Left ventricle myocardium superior (tissue), 1 donor: ENCODE results near the gene LGALS14. TPM values are rescaled to one million over a fixed set of nuclear protein-coding genes. Genes with fewer than 3 reads are reported as not detected.

ENCODE experiments used
- ATAC-seq: fragments of 200-7000 bp; cut with Tn5 transposase; one replicate; pipeline ENCODE4 v1.9.1; 2020; ENCODE audit warnings: mild to moderate bottlenecking, moderate library complexity
- DNase-seq: peaks from one replicate; pipeline ENCODE4 v3.0.0-alpha.2; 2020
- intact Hi-C: fragments of 100-400 bp; cut with micrococcal nuclease; formaldehyde crosslinking; loops from one replicate; pipeline ENCODE4 v1.11.0; 2022
- total RNA-seq: library from RNA; stranded (reverse); fragmentation: NEBNext Ultra II Directional; extraction: Animal tissue kit (Norgen Biotek cat#: 25700); gene quantifications from one replicate; pipeline ENCODE4 v1.2.1, GENCODE V29; 2021
- donor health status: DM: no; HTN: yes; CAD: no; lungs with severe emphysema.

LGALS14 gene
- total RNA-seq, 1 donor from 2014 or later: not detected

DNA sequence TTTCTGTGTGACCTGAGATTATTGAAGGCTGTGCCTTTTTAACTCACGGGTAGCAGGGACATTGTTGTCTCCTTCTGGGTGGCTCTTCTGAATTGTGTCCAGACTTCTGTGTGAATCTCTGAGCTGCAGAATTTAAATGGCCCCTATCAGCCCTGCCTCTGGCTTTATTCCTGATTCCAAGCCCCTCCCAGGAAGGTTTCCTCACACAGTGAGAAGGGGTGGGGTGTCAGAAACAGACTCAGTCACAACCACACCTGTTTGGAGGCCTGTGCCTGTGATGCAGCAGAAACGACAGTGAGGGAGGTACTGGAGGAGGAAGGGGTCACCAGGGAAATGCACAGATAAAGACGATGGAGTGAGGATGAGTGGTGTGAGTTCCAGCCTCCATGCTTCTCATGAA, 33.6 kb downstream of the LGALS14 start, which contains the start of gene CLC:
TSS of gene CLC (minus strand) at position 139 of the 400 bp plus-strand sequence. CDS start at position 62, 77 bp downstream.
- DNase-seq: no peak
- intact Hi-C loops: no loop called here

DNA sequence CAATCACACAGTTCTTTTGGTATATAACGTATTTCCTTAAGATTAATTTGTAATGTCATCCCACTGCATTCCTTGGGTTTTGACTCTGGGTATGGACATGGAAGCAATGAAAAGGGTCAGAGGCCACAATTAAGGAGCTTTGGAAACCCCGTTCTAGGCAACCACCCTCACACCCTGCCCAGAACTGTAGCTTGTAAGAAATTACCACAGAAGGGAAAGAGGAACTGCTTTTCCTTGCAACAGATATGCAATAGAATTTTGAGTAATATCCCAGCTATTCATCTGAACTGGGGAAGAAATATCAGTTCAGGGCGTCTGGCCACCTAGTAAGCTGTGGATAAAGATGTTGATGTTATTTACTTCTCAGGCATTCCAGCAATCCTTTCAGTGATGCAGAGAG, 34.5 kb downstream of the LGALS14 start:
- no peak for ATAC-seq
- DNase-seq: no peak
- intact Hi-C loops: no loop called here

More for the DNA sequence above, 33.6 kb downstream of the LGALS14 start, which contains the start of gene CLC:
- no peak for ATAC-seq

DNA sequence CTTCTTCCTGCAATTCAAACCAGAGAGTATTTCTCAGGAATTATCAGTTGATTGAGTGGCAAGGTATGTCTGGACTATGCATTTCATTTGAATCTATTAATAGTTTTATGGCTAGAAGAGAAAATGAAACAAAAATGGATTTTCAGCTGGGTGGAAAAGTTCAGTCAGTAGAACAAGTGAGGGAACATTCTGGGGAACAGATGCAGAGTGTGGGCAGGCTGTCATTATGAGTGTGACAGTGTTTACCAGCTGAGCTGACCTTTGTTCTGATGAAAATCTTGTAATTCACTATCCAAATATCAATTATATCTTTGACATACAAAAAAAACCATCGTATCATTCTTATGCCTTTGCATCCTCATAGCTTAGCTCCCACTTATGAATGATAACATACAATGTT, 36.1 kb downstream of the LGALS14 start:
- DNase-seq: no peak
- intact Hi-C loops: no loop called here
- no peak for ATAC-seq

DNA sequence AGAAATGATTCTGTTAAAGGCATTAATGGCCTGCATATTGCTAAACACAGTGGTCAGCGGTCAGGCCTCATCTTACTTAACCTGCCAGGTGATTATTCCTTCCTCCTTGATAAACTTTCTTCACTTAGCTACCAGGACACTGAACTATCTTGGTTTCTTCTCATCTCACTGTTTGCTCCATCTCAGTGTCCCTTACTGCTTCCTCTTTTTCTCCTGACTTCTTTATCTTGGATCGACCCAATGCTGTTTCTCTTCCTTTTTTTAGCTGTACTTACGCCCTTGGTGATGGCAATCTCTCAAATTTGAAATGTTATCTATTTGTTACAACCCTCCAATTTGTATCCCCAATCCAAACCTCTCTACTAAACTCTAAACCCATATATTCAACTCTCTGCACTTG, 41.4 kb downstream of the LGALS14 start:
- ATAC-seq (no peak), DNase-seq (no peak)
- intact Hi-C loops: no loop called here

DNA sequence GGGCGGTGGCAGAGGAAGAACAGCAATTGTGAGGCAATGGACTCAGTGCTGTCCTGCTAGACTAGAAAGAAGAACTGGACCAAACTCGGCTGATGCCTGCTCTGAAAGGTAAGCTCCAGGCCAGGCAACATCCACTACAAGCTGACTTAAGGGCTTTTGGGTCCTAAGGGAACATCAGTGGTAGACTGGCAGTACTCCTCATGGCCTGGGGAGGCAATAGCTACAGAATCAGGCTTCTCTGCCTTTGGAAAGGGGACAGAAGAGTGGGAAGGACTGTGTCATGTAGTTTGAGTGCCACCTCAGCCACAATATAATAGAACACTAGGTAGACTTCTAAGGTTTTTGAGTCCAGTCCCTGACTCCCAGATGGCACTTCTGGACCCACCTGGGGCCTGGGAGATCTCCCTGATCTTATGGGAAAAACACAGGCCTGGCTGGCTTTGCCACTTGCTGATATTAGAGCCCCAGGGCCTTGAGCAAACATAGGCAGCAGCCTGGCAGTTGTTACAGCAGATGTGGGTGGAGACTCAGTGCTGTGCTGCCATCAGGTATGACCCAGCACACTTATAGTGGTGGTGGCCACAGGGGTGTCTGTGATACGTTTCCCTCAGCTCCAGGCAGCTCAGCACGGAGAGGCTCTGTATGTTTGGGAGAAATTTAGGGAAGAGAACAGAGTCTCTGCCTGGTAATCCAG, 42.7 kb downstream of the LGALS14 start:
- ATAC-seq: no peak
- intact Hi-C loops: no loop called here
- DNase-seq: no peak

DNA sequence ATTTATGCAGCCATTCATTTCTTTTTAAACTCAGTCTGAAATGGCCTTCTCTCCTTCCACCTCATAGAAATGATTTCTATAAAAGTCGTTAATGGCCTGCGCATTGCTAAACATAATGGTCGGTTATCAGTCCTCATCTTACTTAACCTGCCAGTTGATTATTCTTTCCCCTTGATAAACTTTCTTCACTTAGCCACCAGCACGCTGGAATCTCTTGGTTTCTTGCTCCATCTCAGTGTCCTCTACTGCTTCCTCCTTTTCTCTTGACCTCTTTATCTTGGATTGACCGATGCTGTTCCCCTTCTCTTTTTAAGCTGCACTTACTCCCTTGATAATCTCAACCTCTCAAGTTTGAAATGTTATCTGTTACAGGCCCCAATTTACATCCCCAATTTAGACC, 45.7 kb downstream of the LGALS14 start:
- DNase-seq: no peak
- intact Hi-C loops: no loop called here
- no peak for ATAC-seq

DNA sequence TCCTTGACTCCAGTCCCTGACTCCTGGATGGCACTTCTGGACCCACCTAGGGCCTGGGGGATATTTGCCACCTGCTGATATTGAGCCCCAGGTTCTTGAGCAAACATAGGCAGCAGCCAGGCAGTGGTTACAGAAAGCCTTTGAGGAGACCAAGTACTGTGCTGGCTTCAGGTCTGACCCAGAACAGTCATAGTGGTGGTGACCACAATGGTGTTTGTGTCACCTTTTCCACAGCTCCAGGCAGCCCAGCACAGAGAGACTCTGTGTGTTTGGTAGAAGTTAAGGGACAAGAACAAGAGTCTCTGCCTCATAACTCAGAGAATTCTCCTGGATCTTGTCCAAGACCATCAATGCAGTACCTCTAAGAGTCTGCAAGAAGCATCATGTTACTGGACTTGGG, 48.1 kb downstream of the LGALS14 start:
- ATAC-seq: no peak
- intact Hi-C loops: no loop called here
- DNase-seq: no peak

DNA sequence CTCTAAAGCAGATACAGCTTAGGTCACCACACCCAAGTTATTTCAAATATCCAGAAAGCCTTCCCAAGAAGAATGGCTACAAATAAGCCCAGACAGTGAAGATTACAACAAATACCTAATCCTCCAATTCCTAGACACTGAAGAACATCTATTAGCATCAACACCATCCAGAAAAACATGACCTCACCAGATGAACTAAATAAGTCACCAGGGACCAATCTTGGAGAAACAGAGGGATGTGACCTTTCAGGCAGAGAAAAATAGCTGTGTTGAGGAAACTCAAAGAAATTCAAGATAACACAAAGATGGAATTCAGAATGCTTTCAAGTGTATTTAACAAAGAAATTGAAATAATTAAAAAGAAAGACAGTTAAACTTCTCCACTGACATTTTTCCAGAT, 48.5 kb downstream of the LGALS14 start:
- no peak for DNase-seq
- intact Hi-C loops: no loop called here
- no peak for ATAC-seq

DNA sequence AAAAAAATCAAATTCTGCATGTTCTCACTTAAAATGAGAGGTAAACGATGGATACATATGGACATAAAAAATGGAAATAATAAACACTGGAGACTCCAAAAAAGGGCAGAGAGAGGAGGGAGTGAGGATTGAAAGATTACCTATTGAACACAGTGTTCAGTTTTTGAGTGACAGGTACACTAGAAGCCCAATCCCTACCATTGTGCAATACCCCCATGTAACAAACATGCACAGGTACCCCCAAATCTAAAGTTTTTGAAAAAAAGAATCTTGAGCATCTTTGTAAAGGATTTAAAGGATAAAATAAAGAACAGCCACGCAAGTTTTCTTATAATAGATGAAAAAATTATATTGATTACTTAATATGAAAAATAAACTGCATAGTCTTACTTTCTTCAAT, 50.3 kb downstream of the LGALS14 start:
- ATAC-seq (no peak), DNase-seq (no peak)
- intact Hi-C loops: no loop called here

DNA sequence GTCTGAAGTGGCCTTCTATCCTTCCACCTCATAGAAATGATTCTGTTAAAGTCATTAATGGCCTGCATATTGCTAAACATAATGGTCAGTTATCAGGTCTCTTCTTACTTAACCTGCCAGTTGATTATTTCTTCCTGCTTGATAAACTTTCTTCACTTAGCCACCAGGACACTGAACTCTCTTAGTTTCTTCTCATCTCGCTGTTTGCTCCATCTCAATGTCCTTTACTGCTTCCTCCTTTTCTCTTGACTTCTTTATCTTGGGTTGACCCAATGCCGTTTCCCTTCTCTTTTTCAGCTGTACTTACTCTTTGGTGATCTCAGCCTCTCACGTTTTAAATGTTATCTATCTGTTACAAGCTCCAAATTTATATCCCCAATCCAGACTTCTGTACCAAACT, 50.7 kb downstream of the LGALS14 start:
- DNase-seq (no peak), ATAC-seq (no peak)
- intact Hi-C loops: no loop called here

Other genes with a start within 250 kb of the LGALS14 start
- gene TIMM50, start 223.6 kb upstream of the LGALS14 start, total RNA-seq: 75.3 TPM
- gene DLL3, start 205.5 kb upstream of the LGALS14 start, total RNA-seq: not detected
- gene SELENOV, start 189.3 kb upstream of the LGALS14 start, total RNA-seq: not detected
- 2.0 TPM for gene EID2B, start 171.6 kb upstream of the LGALS14 start, total RNA-seq
- 9.9 TPM for gene EID2, start 164.3 kb upstream of the LGALS14 start, total RNA-seq
- gene LGALS13, start 102.0 kb upstream of the LGALS14 start, total RNA-seq: not detected
- not detected for gene LGALS16, start 48.6 kb upstream of the LGALS14 start, total RNA-seq
- not detected for gene CLC, start 33.5 kb downstream of the LGALS14 start, total RNA-seq
- not detected for gene LEUTX, start 74.4 kb downstream of the LGALS14 start, total RNA-seq
- 27.3 TPM for gene DYRK1B, start 129.7 kb downstream of the LGALS14 start, total RNA-seq
- 57.3 TPM for gene FBL, start 141.9 kb downstream of the LGALS14 start, total RNA-seq
- 13.0 TPM for gene FCGBP, start 230.2 kb downstream of the LGALS14 start, total RNA-seq